ENCODE data around the gene S100A4.
"Not testable (repeated sequence)": the region's sequence is repeated elsewhere in the genome, so short reads cannot be mapped to it uniquely, and the experiment has no call there.

The S100A4 gene

DNA sequence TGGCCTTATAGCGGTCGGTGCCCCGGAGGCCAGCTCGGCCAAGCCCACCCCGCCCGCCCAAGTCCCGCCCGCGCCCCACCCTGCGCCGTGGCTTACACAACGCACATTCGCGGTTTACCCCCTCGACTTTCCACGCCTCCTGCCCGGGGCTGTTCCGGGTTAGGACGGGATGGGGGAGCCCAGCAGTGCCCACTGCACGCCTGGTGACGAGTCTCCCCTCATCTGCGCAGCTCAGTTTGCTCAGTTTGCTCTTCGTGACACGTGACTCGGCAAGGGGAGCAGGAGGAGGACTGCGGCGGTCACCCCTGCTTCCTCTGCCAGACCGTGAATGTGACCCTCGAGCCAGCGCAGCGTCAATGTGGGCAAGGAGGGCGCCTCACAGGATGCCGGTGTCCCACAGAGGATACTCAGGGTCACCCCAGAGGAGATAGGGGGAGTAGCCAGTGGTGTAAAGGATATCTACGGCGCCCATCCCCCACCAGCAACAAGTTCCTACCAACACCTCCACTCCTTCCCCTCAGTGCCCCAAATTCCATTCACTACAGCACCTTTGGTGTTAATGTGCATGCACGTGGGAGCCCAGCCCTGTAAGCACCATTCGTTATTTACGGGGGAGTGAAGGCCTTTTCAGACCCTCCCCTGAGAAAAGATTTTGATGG is 9.5 kb downstream of the S100A4 start:
- intact Hi-C loops (cut with DNase I) = no loop called here
- DNase-seq = peak; percentile 45 to 94 (median 60)

GRCh38 chr1:153535242-153536011 is 10.2 kb downstream of the S100A4 start, which contains the start of gene S100A6:
TSS of gene S100A6 (minus strand) at chr1:153535991. CDS start at chr1:153535339, 652 bp downstream.
- intact Hi-C loops (cut with DNase I) = no loop called here
- peak in 3 of 10 donors; percentile 25 to 89 (median 69) for DNase-seq

DNA sequence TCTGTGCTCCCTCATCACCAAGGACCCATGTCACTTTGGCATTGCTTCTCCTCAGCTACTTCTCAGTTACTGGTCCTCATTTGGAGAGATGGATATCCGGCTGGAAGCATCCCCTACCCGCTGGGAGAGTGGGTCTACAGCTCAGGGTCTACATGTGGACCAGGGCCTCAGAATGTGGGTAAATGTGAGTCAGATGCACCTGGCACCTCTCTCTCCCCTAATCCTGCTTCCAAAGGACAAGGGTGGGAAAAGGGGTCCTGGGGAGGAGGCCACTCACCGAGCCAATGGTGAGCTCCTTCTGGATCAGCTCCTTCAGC is 10.7 kb downstream of the S100A4 start:
- intact Hi-C loops (cut with DNase I) = loop anchor here (5.0 kb wide), 1 partner anchor 32 kb away; the partner anchor contains the start of gene S100A2
- peak in 1 of 10 donors; percentile 0 for DNase-seq

DNA sequence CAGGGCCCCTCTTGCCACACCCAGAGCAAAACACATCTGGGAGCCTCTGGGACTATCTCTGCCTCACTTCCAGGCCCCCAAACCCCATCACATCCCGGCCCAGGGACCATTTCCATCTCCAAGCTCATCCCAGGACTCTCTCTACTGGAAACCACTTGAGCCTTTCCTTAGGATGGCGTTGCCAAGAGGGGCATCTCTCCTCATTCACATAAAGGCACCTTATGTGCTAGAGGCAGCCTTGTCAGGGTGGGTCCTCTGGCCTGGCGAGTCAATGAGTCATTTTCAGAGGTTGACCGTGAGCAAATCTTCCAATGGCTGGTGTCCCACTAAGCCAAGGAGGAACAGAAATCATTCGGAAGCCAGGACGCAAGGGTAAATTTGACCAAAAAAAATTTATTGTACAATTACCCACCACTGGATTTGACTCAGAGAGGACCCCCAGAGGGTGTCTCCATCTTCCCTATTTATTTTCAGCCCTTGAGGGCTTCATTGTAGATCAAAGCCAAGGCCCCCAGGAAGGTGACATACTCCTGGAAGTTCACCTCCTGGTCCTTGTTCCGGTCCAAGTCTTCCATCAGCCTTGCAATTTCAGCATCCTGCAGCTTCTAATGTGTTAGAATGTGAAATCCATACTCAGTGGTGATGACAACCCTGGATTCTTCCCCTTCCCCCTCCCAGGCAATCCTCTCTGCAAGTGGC is 11.2 kb downstream of the S100A4 start:
- DNase-seq = no peak
- intact Hi-C loops (cut with DNase I) = loop anchor here (5.0 kb wide), 1 partner anchor 33 kb away; the partner anchor contains the start of gene S100A2

DNA sequence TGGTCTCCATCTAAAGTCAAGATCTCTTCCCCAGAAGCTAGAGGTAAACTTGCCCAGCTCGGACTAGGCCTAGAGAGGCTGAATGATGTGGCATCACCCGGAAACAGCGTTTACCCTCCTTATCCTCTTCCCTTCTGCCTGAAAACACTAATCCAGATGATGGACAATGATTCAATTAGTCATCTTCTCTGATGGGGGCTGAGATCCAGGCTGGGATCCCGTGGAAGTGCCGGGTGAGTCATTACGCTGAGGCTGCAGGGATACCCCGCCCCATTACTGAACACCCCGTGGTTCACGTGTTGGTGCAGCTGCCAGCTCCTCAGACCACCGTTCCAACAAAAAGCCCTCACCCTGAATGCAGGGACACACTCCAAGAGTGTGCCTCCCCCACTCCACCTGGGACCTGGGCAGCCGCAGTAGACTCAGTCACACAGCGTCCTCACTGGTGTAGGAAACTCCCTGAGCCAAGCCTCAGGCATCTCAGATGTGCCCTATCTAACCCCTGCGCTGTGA is 11.9 kb downstream of the S100A4 start:
- intact Hi-C loops (cut with DNase I) = loop anchor here (5.0 kb wide), 1 partner anchor 34 kb away; the partner anchor contains the start of gene S100A2
- DNase-seq = peak in 4 of 10 donors; percentile 25 to 86 (median 65)

- intact Hi-C loops (cut with DNase I) = loop anchor here (5.0 kb wide), 1 partner anchor 34 kb away; the partner anchor contains the start of gene S100A2
- peak; percentile 53 to 97 (median 78) for DNase-seq
Measured at GRCh38 chr1:153532769-153533599, 12.6 kb downstream of the S100A4 start.

- intact Hi-C loops (cut with DNase I) = loop anchor here (5.0 kb wide), 1 partner anchor 35 kb away; the partner anchor contains the start of gene S100A2
- DNase-seq = peak in 1 of 10 donors; percentile 3
Measured at GRCh38 chr1:153532181-153532580, 13.4 kb downstream of the S100A4 start.

- intact Hi-C loops (cut with DNase I) = loop anchor here (5.0 kb wide), 1 partner anchor 36 kb away; the partner anchor contains the start of gene S100A2
- DNase-seq = peak in 1 of 10 donors; percentile 28
Measured at GRCh38 chr1:153531638-153532037, 14.0 kb downstream of the S100A4 start.

GRCh38 chr1:153527683-153528040 is 17.9 kb downstream of the S100A4 start:
- intact Hi-C loops (cut with DNase I) = no loop called here
- no peak for DNase-seq

DNA sequence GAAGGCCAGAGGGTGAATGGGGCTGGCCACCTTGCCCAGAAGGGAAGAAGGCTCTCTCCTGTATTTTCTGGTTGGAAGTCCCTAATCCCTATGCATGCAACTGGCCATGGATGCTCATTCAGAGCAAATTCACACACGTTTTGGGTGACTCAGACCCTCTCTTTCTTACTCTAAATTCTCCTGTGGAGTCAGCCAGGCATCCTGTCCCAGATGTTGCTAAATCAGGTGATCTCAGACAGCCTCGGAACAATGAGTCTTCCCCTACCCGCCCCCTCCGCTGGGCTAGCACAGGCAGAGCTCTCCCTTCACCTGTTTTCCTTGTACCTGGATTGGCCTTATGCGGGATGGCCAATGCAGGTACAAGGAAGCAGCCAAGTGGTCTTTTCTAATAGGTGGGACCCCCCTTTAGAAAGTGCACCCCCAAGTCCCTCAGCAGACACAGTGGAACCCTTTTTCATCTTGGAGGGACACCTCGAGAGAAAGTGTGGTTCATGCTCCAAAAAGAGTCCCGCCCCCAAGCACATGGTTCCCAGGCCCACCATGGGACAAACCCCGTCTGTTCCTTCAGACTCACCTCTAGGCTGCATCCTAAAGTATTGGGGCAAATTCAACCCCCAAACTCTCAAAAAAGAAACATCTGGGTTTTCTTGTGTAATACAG is 18.5 kb downstream of the S100A4 start:
- peak in 1 of 10 donors; percentile 9 for DNase-seq
- intact Hi-C loops (cut with DNase I) = no loop called here

DNA sequence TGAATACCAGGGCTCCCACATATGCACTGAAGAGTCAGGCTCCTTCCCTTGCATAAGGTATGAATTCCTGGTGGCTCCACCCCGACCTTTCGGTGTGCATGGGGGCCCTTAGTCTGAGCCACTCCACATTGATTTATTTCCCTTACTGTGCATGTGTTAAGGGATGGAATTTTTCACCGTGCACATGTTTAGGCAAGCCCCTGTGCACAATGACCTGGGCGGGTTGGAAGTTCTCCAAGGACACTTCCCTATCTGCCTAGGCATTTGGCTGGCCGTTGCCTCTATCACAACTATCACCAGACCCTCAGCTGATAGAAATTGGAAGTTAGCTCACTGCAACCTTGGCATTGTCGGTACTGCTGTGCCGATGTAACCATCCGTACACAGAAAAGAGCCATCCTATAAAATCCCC is 19.5 kb downstream of the S100A4 start:
- intact Hi-C loops (cut with DNase I) = no loop called here
- DNase-seq = no peak

GRCh38 chr1:153525088-153525728 is 20.4 kb downstream of the S100A4 start:
- intact Hi-C loops (cut with DNase I) = no loop called here
- DNase-seq = no peak

DNA sequence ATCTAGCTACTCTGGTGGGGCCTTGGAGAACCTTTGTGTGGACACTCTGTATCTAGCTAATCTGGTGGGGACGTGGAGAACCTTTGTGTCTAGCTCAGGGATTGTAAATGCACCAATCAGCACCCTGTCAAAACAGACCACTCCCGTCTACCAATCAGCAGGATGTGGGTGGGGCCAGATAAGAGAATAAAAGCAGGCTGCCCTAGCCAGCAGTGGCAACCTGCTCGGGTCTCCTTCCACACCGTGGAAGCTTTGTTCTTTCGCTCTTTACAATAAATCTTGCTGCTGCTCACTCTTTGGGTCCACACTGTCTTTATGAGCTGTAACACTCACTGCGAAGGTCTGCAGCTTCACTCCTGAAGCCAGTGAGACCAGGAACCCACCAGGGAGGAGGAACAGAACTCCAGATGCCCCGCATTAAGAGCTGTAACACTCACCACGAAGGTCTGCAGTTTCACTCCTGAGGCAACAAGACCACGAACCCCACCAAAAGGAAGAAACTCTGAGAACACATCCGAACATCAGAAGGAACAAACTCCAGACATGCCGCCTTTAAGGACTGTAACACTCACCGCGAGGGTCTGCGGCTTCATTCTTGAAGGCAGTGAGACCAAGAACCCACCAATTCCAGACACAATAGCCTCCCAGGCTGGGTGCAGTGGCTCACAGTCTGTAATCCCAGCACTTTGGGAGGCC is 23.1 kb downstream of the S100A4 start:
- intact Hi-C loops (cut with DNase I); DNase-seq: not testable (repeated sequence)

GRCh38 chr1:153521808-153522207 is 23.8 kb downstream of the S100A4 start:
- intact Hi-C loops (cut with DNase I); DNase-seq: not testable (repeated sequence)

DNA sequence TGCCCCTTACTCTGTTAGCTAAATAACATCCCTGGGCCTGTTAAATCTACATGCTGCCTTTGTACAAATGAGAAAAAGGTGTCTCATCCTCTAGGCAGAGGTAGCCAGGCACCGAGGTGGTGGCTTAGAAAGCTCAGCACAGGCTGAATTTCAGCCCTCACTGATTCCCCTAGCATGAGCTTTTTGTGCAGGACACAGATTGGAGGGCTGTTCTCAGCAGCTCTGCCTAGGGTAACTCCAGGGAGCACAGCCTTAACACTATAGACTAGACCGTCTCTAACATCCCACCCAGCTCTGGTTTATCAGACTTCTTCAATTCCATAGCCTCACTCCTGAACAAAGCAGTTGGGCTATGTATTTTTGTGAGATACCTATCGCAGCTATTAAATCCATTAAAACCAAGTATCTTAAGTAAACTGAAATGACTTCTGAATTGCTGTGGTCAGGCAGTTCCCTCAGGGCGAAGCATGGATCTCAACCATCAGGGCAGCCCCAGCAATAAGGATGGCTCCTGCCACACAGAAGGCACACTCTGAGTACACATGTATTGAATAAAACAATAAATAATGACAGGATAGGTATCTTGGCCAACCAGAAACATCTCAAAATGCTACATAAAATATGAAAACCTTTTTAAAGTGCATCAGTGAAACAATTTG is 24.7 kb downstream of the S100A4 start:
- intact Hi-C loops (cut with DNase I) = no loop called here
- no peak for DNase-seq

DNA sequence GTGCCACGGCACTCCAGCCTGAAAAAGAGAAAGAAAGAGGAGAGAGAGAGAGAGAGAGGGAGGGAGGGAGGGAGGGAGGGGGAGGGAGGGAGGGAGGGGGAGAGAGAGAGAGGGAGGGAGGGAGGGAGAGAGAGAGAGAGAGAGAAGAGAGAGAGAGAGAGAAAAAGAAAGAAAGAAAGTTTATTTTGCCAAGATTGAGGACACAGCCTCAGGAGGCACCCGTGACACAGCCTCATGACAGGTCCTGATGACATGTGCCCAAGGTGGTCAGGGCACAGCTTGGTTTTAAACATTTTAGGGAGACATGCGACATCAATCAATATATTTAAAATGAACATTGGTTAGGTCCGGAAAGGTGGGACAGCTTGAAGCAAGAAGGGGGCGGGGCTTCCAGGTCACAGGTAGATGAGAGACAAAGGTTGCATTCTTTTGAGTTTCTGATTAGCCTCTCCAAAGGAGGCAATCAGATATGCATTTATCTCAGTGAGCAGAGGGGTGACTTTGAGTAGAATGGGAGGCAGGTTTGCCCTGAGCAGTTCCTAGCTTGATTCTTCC is 25.4 kb downstream of the S100A4 start:
- DNase-seq; intact Hi-C loops (cut with DNase I): not testable (repeated sequence)

DNA sequence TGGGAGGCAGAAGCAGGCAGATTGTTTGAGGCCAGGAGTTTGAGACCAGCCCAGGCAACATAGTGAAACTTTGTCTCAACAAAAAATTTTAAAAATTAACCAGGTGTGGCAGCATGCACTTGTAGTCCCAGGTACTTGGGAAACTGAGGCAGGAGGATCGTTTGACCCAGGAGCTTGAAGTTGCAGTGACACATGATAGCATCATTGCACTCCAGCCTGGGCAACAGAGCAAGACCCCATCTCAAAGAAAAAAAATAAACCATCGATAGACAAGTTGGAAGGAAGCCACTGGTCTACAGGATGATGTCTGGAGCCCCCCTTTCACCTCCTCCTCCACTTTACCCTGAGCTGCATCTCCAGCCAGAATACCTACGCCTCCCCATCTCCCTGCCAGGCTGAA is 26.4 kb downstream of the S100A4 start:
- intact Hi-C loops (cut with DNase I) = loop anchor here (10.0 kb wide), 2 partner anchors 136 to 226 kb away; partner anchors contain the start of gene SNAPIN
- no peak for DNase-seq

All from posterior cingulate gyrus (tissue), 11 donors.